CD8-positive, alpha-beta memory T cell (primary cell): Measurements from ENCODE around the gene NUTM2E. TPM values are rescaled to one million over a fixed set of nuclear protein-coding genes. Genes with fewer than 3 reads are reported as not detected.
"Not testable (repeated sequence)": the region's sequence is repeated elsewhere in the genome, so short reads cannot be mapped to it uniquely, and the experiment has no call there.

Experiments used
- CTCF ChIA-PET: fragments of 350-600 bp; sonication (Branson Sonifier 250); formaldehyde crosslinking; loops from one replicate; lab custom pipeline; 2021; ENCODE audit warnings: antibody characterized with exemption; lab: Charles Lee
- POLR2A ChIA-PET: fragments of 350-600 bp; sonication (Branson Sonifier 250); formaldehyde crosslinking; loops from one replicate; lab custom pipeline; 2021; ENCODE audit warnings: antibody characterized with exemption; lab: Charles Lee
- DNase-seq, 5 donors: peaks; one replicate each; pipeline versions ENCODE4 v3.0.0 to v3.0.0-alpha.2; 2020 to 2022; ENCODE audit warnings: mixed read lengths in 1 of 5
- H3K27ac ChIP-seq: one replicate; pipeline ENCODE4 v1.7.0; 2013; ENCODE audit warnings: low read depth, mild to moderate bottlenecking, low read length, moderate library complexity
- H3K27me3 ChIP-seq: 2 replicates; pipeline ENCODE4 v1.7.0; 2013; ENCODE audit warnings: low read length, mild to moderate bottlenecking; ENCODE audit not compliant: insufficient read depth, poor library complexity, severe bottlenecking
- H3K36me3 ChIP-seq: 2 replicates; pipeline ENCODE4 v1.7.0; 2013; ENCODE audit warnings: mild to moderate bottlenecking, low read length, moderate library complexity; ENCODE audit not compliant: insufficient read depth
- H3K4me1 ChIP-seq: 2 replicates; pipeline ENCODE4 v1.7.0; 2013; ENCODE audit warnings: mild to moderate bottlenecking, low read length, moderate library complexity; ENCODE audit not compliant: insufficient read depth
- H3K4me3 ChIP-seq: 2 replicates; pipeline ENCODE4 v1.7.0; 2013; ENCODE audit warnings: mild to moderate bottlenecking, low read length
- H3K9me3 ChIP-seq: 2 replicates; pipeline ENCODE4 v1.7.0; 2013; ENCODE audit warnings: mild to moderate bottlenecking, low read length
- H3K27ac Mint-ChIP-seq, 8 donors: one replicate each; pipeline ENCODE4 v1.8.0; 2020 to 2021; ENCODE audit warnings: mixed read lengths in 8 of 8, mild to moderate bottlenecking in 6 of 8, inconsistent platforms in 3 of 8, moderate library complexity in 3 of 8
- H3K27me3 Mint-ChIP-seq, 2 donors: one replicate each; pipeline ENCODE4 v1.8.0; 2020 to 2021; ENCODE audit warnings: mixed read lengths in 2 of 2, mild to moderate bottlenecking in 1 of 2, moderate library complexity in 1 of 2
- H3K36me3 Mint-ChIP-seq, 3 donors: one replicate each; pipeline ENCODE4 v1.8.0; 2020 to 2021; ENCODE audit warnings: mixed read lengths in 3 of 3, inconsistent platforms in 1 of 3, mild to moderate bottlenecking in 1 of 3
- H3K4me1 Mint-ChIP-seq, 3 donors: one replicate each; pipeline ENCODE4 v1.8.0; 2020 to 2021; ENCODE audit warnings: mixed read lengths in 3 of 3, inconsistent platforms in 1 of 3, mild to moderate bottlenecking in 1 of 3
- H3K4me3 Mint-ChIP-seq, 7 donors: one replicate each; pipeline ENCODE4 v1.8.0; 2020 to 2021; ENCODE audit warnings: mixed read lengths in 7 of 7, mild to moderate bottlenecking in 6 of 7, moderate library complexity in 4 of 7, inconsistent platforms in 2 of 7
- H3K9me3 Mint-ChIP-seq, 5 donors: one replicate each; pipeline ENCODE4 v1.8.0; 2020 to 2022; ENCODE audit warnings: mixed read lengths in 5 of 5, mild to moderate bottlenecking in 3 of 5, moderate library complexity in 2 of 5, inconsistent platforms in 1 of 5
- polyA plus RNA-seq: library from polyadenylated mRNA; unstranded; fragments of 300-500 nt; fragmentation: Illumina TruSeq; gene quantifications from one replicate; pipeline ENCODE4 v1.2.3, GENCODE V29; 2021
- total RNA-seq, 2 experiments: library from RNA; stranded (reverse); gene quantifications; one replicate each; pipeline ENCODE4 v1.2.3, GENCODE V29; 2021

The NUTM2E gene
- total and polyA plus RNA-seq, 3 experiments from 2014 or later = 0.11 to 0.20 TPM; not detected in 1

- CTCF ChIA-PET, H3K27ac ChIP-seq, H3K36me3 Mint-ChIP-seq, H3K27ac Mint-ChIP-seq, H3K4me1 ChIP-seq, H3K36me3 ChIP-seq, DNase-seq, H3K27me3 Mint-ChIP-seq, H3K27me3 ChIP-seq, H3K9me3 Mint-ChIP-seq, POLR2A ChIA-PET, H3K4me3 ChIP-seq, H3K4me3 Mint-ChIP-seq, H3K4me1 Mint-ChIP-seq, H3K9me3 ChIP-seq: not testable (repeated sequence)
Measured at GRCh38 chr10:79799337-79799736, 27.2 kb upstream of the NUTM2E start.

DNA sequence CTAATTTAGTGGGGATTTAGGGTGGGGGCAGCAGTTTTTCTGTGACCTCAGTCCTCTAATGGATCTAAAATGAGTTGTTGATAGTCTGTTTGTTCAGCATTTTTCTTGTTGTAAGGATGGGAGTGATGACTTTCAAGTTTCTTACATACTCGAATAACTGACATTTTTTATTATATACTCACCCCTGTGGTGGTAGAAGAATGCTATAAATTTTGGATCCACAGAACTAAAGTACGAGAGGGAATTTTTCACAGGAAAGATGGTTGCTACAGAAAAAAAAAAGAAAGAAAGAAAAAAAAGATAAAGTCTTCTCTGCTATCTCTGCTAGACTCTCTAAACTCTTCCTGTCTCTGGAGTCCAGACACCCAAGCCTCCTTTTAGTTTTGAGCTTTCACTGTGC, 20.7 kb upstream of the NUTM2E start:
- H3K27ac ChIP-seq, H3K27ac Mint-ChIP-seq, CTCF ChIA-PET, H3K36me3 ChIP-seq, H3K27me3 ChIP-seq, H3K9me3 ChIP-seq, DNase-seq, POLR2A ChIA-PET, H3K4me1 Mint-ChIP-seq, H3K4me3 ChIP-seq, H3K9me3 Mint-ChIP-seq, H3K27me3 Mint-ChIP-seq, H3K4me3 Mint-ChIP-seq, H3K4me1 ChIP-seq: not testable (repeated sequence)
- peaks cover 0 to 12% (median 2%) of the 10 kb centered on the region in 3 donors for H3K36me3 Mint-ChIP-seq

DNA sequence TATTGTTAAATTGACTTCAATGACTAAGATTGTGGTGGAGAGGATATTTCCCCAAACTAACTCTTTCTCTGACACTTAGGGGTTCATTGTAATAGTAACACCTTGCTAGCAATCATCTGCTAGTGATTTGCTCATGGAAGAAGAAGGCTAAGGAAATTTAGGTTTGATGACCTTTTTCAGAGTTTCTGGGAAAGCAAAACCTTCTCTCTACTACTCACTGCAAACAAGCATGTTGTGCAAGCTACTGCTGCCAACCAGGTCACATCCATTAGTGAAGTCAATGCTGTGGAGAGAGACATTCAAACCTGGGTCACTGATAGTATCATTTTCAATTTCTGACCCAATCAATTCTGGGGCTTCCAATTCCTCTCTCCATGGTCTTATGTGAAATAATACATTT, 14.6 kb upstream of the NUTM2E start:
- CTCF ChIA-PET, DNase-seq, H3K4me1 Mint-ChIP-seq, H3K36me3 Mint-ChIP-seq, H3K27ac Mint-ChIP-seq, H3K9me3 ChIP-seq, H3K27me3 Mint-ChIP-seq, H3K36me3 ChIP-seq, H3K4me3 ChIP-seq, H3K4me1 ChIP-seq, H3K4me3 Mint-ChIP-seq, H3K9me3 Mint-ChIP-seq, H3K27ac ChIP-seq, POLR2A ChIA-PET, H3K27me3 ChIP-seq: not testable (repeated sequence)

DNA sequence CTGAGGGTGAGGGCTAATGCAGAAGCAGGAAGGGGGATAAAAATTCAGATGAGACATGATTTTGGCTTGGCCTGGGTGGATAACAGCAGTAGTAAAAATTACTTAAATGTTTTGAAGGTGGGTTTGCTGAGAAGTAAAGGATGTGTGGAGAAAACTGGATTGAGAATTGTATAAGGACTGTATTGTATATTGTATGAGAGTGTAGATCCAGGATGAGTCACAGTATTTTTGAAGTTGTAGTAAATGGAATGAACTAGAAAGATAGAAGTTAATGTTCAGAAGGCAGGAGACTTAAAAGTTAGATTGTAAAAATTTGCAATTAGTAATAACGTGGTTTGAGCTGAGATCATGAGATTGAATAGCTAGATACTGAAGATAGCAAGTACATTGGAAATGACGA, 10.2 kb upstream of the NUTM2E start:
- H3K9me3 ChIP-seq, H3K27me3 ChIP-seq, H3K4me3 Mint-ChIP-seq, H3K4me3 ChIP-seq, H3K36me3 ChIP-seq, POLR2A ChIA-PET, H3K9me3 Mint-ChIP-seq, H3K4me1 ChIP-seq, H3K4me1 Mint-ChIP-seq, H3K27me3 Mint-ChIP-seq, DNase-seq, H3K27ac ChIP-seq, CTCF ChIA-PET: not testable (repeated sequence)
- peak overlapping the region in 2 of 8 donors; percentile 18 to 21 for H3K27ac Mint-ChIP-seq
- H3K36me3 Mint-ChIP-seq = peaks cover 0 to 11% (median 2%) of the 10 kb centered on the region in 3 donors

- H3K36me3 ChIP-seq, H3K4me3 ChIP-seq, H3K36me3 Mint-ChIP-seq, H3K27me3 ChIP-seq, H3K27ac ChIP-seq, H3K4me1 ChIP-seq, POLR2A ChIA-PET, H3K9me3 Mint-ChIP-seq, H3K27me3 Mint-ChIP-seq, CTCF ChIA-PET, H3K9me3 ChIP-seq: not testable (repeated sequence)
- DNase-seq = peak in 3 of 5 donors; percentile 11 to 53 (median 20)
- H3K4me1 Mint-ChIP-seq = peaks cover 23 to 29% (median 27%) of the 10 kb centered on the region in 3 donors
- peak overlapping the region in 7 of 8 donors; percentile 17 to 89 (median 70) for H3K27ac Mint-ChIP-seq
- H3K4me3 Mint-ChIP-seq = peak overlapping the region in 4 of 7 donors; percentile 34 to 78 (median 66)
Measured at GRCh38 chr10:79823387-79823786, 3.2 kb upstream of the NUTM2E start.

DNA sequence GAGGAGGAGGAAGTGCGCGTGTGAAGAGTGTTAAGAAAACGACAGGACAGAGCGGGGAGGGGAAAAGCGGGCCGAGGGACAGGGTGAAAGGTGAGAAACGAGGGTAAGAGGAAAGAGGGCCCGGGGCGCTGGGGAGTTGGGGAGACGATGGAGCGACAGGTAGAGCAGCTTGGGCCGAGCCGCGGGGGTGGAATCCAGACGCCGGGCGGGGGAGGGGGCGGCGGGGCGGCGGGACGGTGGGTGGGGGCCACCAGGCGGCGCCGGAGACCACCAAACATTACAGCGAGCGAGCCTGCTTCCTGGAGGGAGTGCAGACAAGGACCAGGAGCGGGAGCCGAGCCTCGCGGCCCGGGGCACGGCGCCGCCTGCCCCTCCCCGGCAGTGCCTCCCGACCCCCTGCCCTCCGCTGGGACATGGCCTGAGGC, 940 bp upstream of the NUTM2E start:
- POLR2A ChIA-PET, H3K36me3 ChIP-seq, CTCF ChIA-PET, H3K36me3 Mint-ChIP-seq, H3K27me3 ChIP-seq, H3K9me3 Mint-ChIP-seq, H3K4me1 ChIP-seq, H3K9me3 ChIP-seq, H3K4me3 ChIP-seq, H3K27me3 Mint-ChIP-seq: not testable (repeated sequence)
- Mint-ChIP-seq H3K4me1 (peaks cover 26 to 40% (median 35%) of the 10 kb centered on the region in 3 donors), H3K27ac (peak overlapping the region in 6 of 8 donors; percentile 84 to 98 (median 92)), H3K4me3 (peak overlapping the region; percentile 87 to 98 (median 94))
- peak overlapping the region; percentile 38 for H3K27ac ChIP-seq
- peak in 3 of 5 donors; percentile 12 to 49 (median 27) for DNase-seq

DNA sequence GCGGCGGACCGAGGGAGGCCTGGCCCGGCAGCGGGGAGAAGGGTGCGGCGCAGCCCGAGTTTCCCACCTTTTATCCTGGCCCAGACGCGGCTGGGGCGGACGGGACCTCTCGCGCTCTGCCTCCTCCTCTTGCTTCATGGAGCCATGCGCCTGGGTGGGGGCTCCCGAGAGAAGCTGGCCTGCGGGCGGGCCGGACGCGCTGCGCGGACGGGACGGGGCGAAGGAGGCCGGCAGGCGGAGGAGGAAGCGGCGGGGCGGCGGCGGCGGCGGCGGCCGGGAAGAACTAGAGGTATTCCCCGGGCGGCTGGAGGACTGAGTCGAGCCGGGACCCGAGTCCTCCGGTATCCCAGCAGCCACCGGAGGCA, 426 bp upstream of the NUTM2E start:
- not testable (repeated sequence) for H3K4me3 ChIP-seq
- H3K4me1 Mint-ChIP-seq = peaks cover 26 to 40% (median 35%) of the 10 kb centered on the region in 3 donors

GRCh38 chr10:79833833-79834232, 7.3 kb downstream of the NUTM2E start:
- H3K36me3 ChIP-seq, H3K4me3 ChIP-seq, H3K27ac ChIP-seq, H3K27me3 ChIP-seq, POLR2A ChIA-PET, H3K4me1 ChIP-seq, H3K9me3 ChIP-seq, H3K27ac Mint-ChIP-seq, DNase-seq, H3K27me3 Mint-ChIP-seq, H3K4me3 Mint-ChIP-seq, H3K4me1 Mint-ChIP-seq, H3K36me3 Mint-ChIP-seq, CTCF ChIA-PET: not testable (repeated sequence)
- H3K9me3 Mint-ChIP-seq = peaks cover 2 to 11% (median 7%) of the 10 kb centered on the region in 5 donors

More for the DNA sequence above, 426 bp upstream of the NUTM2E start:
- H3K27me3 ChIP-seq, H3K27me3 Mint-ChIP-seq, H3K9me3 ChIP-seq, H3K36me3 ChIP-seq, H3K9me3 Mint-ChIP-seq, POLR2A ChIA-PET, DNase-seq, CTCF ChIA-PET, H3K36me3 Mint-ChIP-seq, H3K4me1 ChIP-seq: not testable (repeated sequence)
- peak overlapping the region in 7 of 8 donors; percentile 56 to 97 (median 89) for H3K27ac Mint-ChIP-seq
- H3K4me3 Mint-ChIP-seq = peak overlapping the region; percentile 85 to 98 (median 86)
- peak overlapping the region; percentile 38 for H3K27ac ChIP-seq

GRCh38 chr10:79835891-79836290, 9.4 kb downstream of the NUTM2E start:
- H3K4me1 ChIP-seq, H3K27ac ChIP-seq, H3K4me1 Mint-ChIP-seq, H3K36me3 Mint-ChIP-seq, H3K36me3 ChIP-seq, H3K27me3 ChIP-seq, H3K4me3 Mint-ChIP-seq, CTCF ChIA-PET, H3K4me3 ChIP-seq, DNase-seq, POLR2A ChIA-PET, H3K27me3 Mint-ChIP-seq, H3K9me3 ChIP-seq, H3K27ac Mint-ChIP-seq: not testable (repeated sequence)
- H3K9me3 Mint-ChIP-seq = peaks cover under 1 to 11% (median 7%) of the 10 kb centered on the region in 5 donors
